HepG2 (cell line): ENCODE measurements around the gene MEG3. TPM values are rescaled to one million over a fixed set of nuclear protein-coding genes. Genes with fewer than 3 reads are reported as not detected.

Source experiments
- ATAC-seq: fragments of 200-7000 bp; cut with Tn5 transposase; 3 replicates; pipeline ENCODE4 v1.9.1; 2020; ENCODE audit warnings: mild to moderate bottlenecking, moderate library complexity
- BruUV-seq: library from RNA; stranded (reverse); fragments of 400-500 nt; replicated peaks from 2 replicates; lab custom pipeline; 2021; lab: Mats Ljungman, UMichigan
- CTCF ChIA-PET: fragments of 300-600 bp; formaldehyde crosslinking; extraction: SDS; loops from one replicate; lab custom pipeline; 2021; ENCODE audit warnings: low total read pairs, inconsistent platforms, low intra/inter-chr PET ratio; lab: Yijun Ruan, JAX
- POLR2A ChIA-PET: fragments of 350-600 bp; sonication (Branson Sonifier 250); formaldehyde crosslinking; loops from one replicate; lab custom pipeline; 2020; ENCODE audit warnings: antibody characterized with exemption, inconsistent platforms; lab: Yijun Ruan, JAX
- DNase-seq: peaks from one replicate; pipeline ENCODE4 v3.0.0-alpha.2; 2015; ENCODE audit warnings: low spot score
- FAIRE-seq: peaks from 3 replicates; lab custom pipeline; 2011; peaks lifted over from hg19 to GRCh38; lab: Jason Lieb, UNC
- H2AFZ ChIP-seq: one replicate; pipeline ENCODE4 v1.6.1; 2011; ENCODE audit warnings: low read length, inconsistent platforms
- H3K27ac ChIP-seq: fragments of 300-600 bp; 3 replicates; pipeline ENCODE4 v1.8.0; 2011; ENCODE audit warnings: mixed run types, mild to moderate bottlenecking, mixed read lengths, low read length, inconsistent platforms; ENCODE audit not compliant: insufficient read depth; ENCODE audit errors: extremely low read length
- H3K27me3 ChIP-seq, 2 experiments: fragments of 200-600 bp in 1 of 2; 2 replicates in 1 of 2; 3 replicates in 1 of 2; pipeline versions ENCODE4 v1.6.0 to v1.8.0; 2011; ENCODE audit warnings: low read length in 2 of 2, mild to moderate bottlenecking in 2 of 2, moderate library complexity in 2 of 2, inconsistent platforms in 1 of 2; ENCODE audit not compliant: insufficient read depth in 2 of 2, control insufficient read depth in 1 of 2
- H3K36me3 ChIP-seq, 2 experiments: fragments of 200-600 bp in 1 of 2; replicated peaks in 1 of 2; 2 replicates in 1 of 2; 3 replicates in 1 of 2; pipeline versions ENCODE4 v1.5.1 to v1.8.0; 2011; ENCODE audit warnings: low read length in 2 of 2, inconsistent platforms in 1 of 2; ENCODE audit not compliant: insufficient read depth in 2 of 2, control insufficient read depth in 1 of 2
- H3K4me1 ChIP-seq: 2 replicates; pipeline ENCODE4 v1.5.1; 2012; ENCODE audit warnings: low read length, inconsistent platforms; ENCODE audit not compliant: insufficient read depth
- H3K4me2 ChIP-seq: 2 replicates; pipeline ENCODE4 v1.6.0; 2011; ENCODE audit warnings: low read depth, low read length, inconsistent platforms
- H3K4me3 ChIP-seq, 3 experiments: fragments of 200-600 bp in 1 of 3; sonication (generic), shearing (Covaris generic) in 1 of 3; replicated peaks in 1 of 3; 2 replicates each; pipeline ENCODE4 v1.5.1; 2011 to 2016; ENCODE audit warnings: low read length in 3 of 3, inconsistent platforms in 2 of 3, low read depth in 2 of 3, mild to moderate bottlenecking in 2 of 3, control low read depth in 1 of 3, mixed read lengths in 1 of 3; ENCODE audit not compliant: insufficient read depth in 1 of 3
- H3K79me2 ChIP-seq: one replicate; pipeline ENCODE4 v1.6.1; 2011; ENCODE audit warnings: low read length, inconsistent platforms; ENCODE audit not compliant: insufficient read depth
- H3K9ac ChIP-seq: 2 replicates; pipeline ENCODE4 v1.6.0; 2011; ENCODE audit warnings: mild to moderate bottlenecking, low read depth, low read length, inconsistent platforms; ENCODE audit not compliant: insufficient read depth
- H3K9me3 ChIP-seq: 2 replicates; pipeline ENCODE4 v1.5.1; 2012; ENCODE audit warnings: mild to moderate bottlenecking, low read length
- H4K20me1 ChIP-seq: 2 replicates; pipeline ENCODE4 v1.6.0; 2011; ENCODE audit warnings: inconsistent platforms, mild to moderate bottlenecking, low read length, moderate library complexity; ENCODE audit not compliant: insufficient read depth
- ARNT ChIP-seq: fragments of 450-650 bp; IDR thresholded peaks from 2 replicates; pipeline ENCODE4 v1.6.1; 2017
- ATAD3A ChIP-seq: sonication (generic); formaldehyde crosslinking; IDR thresholded peaks from 2 replicates; pipeline ENCODE4 v1.4.0; 2020; ENCODE audit warnings: missing genetic modification reagents
- CCAR2 ChIP-seq: fragments of 200-400 bp; formaldehyde crosslinking; optimal IDR thresholded peaks from 2 replicates; pipeline ENCODE3; 2018; ENCODE audit warnings: low read depth, mild to moderate bottlenecking, low read length, moderate library complexity
- DDIT3 ChIP-seq: sonication (generic); formaldehyde crosslinking; IDR thresholded peaks from 2 replicates; pipeline ENCODE4 v1.4.0; 2020; ENCODE audit warnings: mild to moderate bottlenecking, missing genetic modification reagents
- GATA4 ChIP-seq: sonication (generic); IDR thresholded peaks from 2 replicates; pipeline ENCODE4 v1.6.1; 2016; ENCODE audit warnings: antibody characterized with exemption, low read depth, borderline replicate concordance
- HOXD1 ChIP-seq: sonication (generic); formaldehyde crosslinking; IDR thresholded peaks from 2 replicates; pipeline ENCODE4 v1.5.0; 2020; ENCODE audit warnings: missing genetic modification reagents
- IKZF1 ChIP-seq: fragments of 450-650 bp; IDR thresholded peaks from 2 replicates; pipeline ENCODE4 v1.7.1; 2016
- MTF2 ChIP-seq: sonication (generic); formaldehyde crosslinking; IDR thresholded peaks from 2 replicates; pipeline ENCODE4 v1.5.0; 2020; ENCODE audit warnings: missing genetic modification reagents, borderline replicate concordance
- RFXANK ChIP-seq: IDR thresholded peaks from 2 replicates; pipeline ENCODE4 v1.6.1; 2016
- ZNF431 ChIP-seq: sonication (generic); formaldehyde crosslinking; IDR thresholded peaks from 2 replicates; pipeline ENCODE4 v1.9.0; 2022; ENCODE audit warnings: missing genetic modification reagents, low read depth, mild to moderate bottlenecking, borderline replicate concordance
- ZNF652 ChIP-seq: IDR thresholded peaks from 2 replicates; pipeline ENCODE4 v1.6.1; 2016; ENCODE audit warnings: low read depth, borderline replicate concordance
- ZNF724P ChIP-seq: sonication (generic); formaldehyde crosslinking; IDR thresholded peaks from 2 replicates; pipeline ENCODE4 v1.8.0; 2022; ENCODE audit warnings: missing genetic modification reagents, borderline replicate concordance
- WGBS: methylation state at CpG from one replicate; pipeline ENCODE4 v1.1.6; 2017; ENCODE audit warnings: low lambda C conversion rate; 5-methylcytosine and 5-hydroxymethylcytosine counted together
- in situ Hi-C: cut with HindIII; loops from 2 replicates; pipeline ENCODE4 v1.10.0; 2017; ENCODE audit warnings: low pct_unique_long_range_greater_than_20kb; ENCODE audit not compliant: extremely low pct_ligation_motif_present
- intact Hi-C: fragments of 100-400 bp; cut with micrococcal nuclease; formaldehyde crosslinking; loops from one replicate; pipeline ENCODE4 v1.10.0; 2022; ENCODE audit not compliant: unreplicated experiment
- polyA plus RNA-seq, 8 experiments: library from polyadenylated mRNA; depleted of rRNA in 3 of 8; stranded (reverse) in 7 of 8; unstranded in 1 of 8; fragments of >200 nt; fragmentation: Illumina TruSeq in 4 of 8; extraction: Trizol in 4 of 8; gene quantifications; 2 replicates each; pipeline versions ENCODE4 v1.2.1 to v1.2.3, GENCODE V29; 2011 to 2016; ENCODE audit warnings: low read depth in 4 of 8, missing spikeins in 1 of 8, mixed read lengths in 1 of 8; ENCODE audit not compliant: insufficient read depth in 1 of 8
- total RNA-seq, 5 experiments: library from RNA; depleted of rRNA; stranded (reverse); fragments of >200 nt; fragmentation: Illumina TruSeq; extraction: Trizol; gene quantifications; 2 replicates each; pipeline ENCODE4 v1.2.3, GENCODE V29; 2016; ENCODE audit warnings: low read depth in 1 of 5
- TF ChIP-seq, protein P1 (sequence below): sonication (generic); formaldehyde crosslinking; IDR thresholded peaks from 2 replicates; pipeline ENCODE4 v1.5.1; 2020; ENCODE audit warnings: mild to moderate bottlenecking, missing genetic modification reagents, borderline replicate concordance
- TF ChIP-seq, protein P2 (sequence below): sonication (generic); formaldehyde crosslinking; IDR thresholded peaks from 2 replicates; pipeline ENCODE4 v1.8.1; 2022; ENCODE audit warnings: low read depth, mild to moderate bottlenecking, missing genetic modification reagents

Gene MEG3
- total and polyA plus RNA-seq, 2 of the 13 experiments (the other 11 are each of a cell fraction or from before 2014, with no cell fraction given): 0.17 TPM; not detected in 1

GRCh38 chr14:100839315-100839585, 13.3 kb downstream of the MEG3 start:
- ATAC-seq (no peak), FAIRE-seq (no peak), DNase-seq (no peak)
- no TSS peak for BruUV-seq
- WGBS: 94% methylated on average over 4 of the region's 4 CpGs
- H2AFZ ChIP-seq: no peak overlapping the region
- H3K4me3 ChIP-seq: no peak overlapping the region
- H4K20me1 ChIP-seq: no peaks in the 10 kb centered on the region
- H3K27ac ChIP-seq: no peak overlapping the region
- POLR2A ChIA-PET: interaction anchor here (2.6 kb wide), 1 partner anchor 22 kb away, joined by 12 read pairs; no protein-coding TSS in a partner anchor
- H3K27me3 ChIP-seq: no peaks in the 10 kb centered on the region
- H3K9ac ChIP-seq: no peak overlapping the region
- intact Hi-C loops (no loop called here), in situ Hi-C loops (no loop called here)
- CTCF ChIA-PET: no interaction called here
- H3K4me1 ChIP-seq: peaks cover 73% of the 10 kb centered on the region
- H3K79me2 ChIP-seq: no peaks in the 10 kb centered on the region
- no peaks in the 10 kb centered on the region for H3K9me3 ChIP-seq
- no peaks in the 10 kb centered on the region for H3K36me3 ChIP-seq
- H3K4me2 ChIP-seq: no peak overlapping the region
- TF ChIP-seq CCAR2 (no peak), RFXANK (CRISPR knock-in tag) (no peak), DDIT3 (no peak), ATAD3A (CRISPR knock-in tag) (no peak), ZNF724P (CRISPR knock-in tag) (no peak), ARNT (no peak), GATA4 (no peak), ZNF431 (CRISPR knock-in tag) (no peak), IKZF1 (no peak), ZNF652 (CRISPR knock-in tag) (no peak), MTF2 (CRISPR knock-in tag) (no peak), HOXD1 (no peak)
- TF ChIP-seq, protein P1, sequence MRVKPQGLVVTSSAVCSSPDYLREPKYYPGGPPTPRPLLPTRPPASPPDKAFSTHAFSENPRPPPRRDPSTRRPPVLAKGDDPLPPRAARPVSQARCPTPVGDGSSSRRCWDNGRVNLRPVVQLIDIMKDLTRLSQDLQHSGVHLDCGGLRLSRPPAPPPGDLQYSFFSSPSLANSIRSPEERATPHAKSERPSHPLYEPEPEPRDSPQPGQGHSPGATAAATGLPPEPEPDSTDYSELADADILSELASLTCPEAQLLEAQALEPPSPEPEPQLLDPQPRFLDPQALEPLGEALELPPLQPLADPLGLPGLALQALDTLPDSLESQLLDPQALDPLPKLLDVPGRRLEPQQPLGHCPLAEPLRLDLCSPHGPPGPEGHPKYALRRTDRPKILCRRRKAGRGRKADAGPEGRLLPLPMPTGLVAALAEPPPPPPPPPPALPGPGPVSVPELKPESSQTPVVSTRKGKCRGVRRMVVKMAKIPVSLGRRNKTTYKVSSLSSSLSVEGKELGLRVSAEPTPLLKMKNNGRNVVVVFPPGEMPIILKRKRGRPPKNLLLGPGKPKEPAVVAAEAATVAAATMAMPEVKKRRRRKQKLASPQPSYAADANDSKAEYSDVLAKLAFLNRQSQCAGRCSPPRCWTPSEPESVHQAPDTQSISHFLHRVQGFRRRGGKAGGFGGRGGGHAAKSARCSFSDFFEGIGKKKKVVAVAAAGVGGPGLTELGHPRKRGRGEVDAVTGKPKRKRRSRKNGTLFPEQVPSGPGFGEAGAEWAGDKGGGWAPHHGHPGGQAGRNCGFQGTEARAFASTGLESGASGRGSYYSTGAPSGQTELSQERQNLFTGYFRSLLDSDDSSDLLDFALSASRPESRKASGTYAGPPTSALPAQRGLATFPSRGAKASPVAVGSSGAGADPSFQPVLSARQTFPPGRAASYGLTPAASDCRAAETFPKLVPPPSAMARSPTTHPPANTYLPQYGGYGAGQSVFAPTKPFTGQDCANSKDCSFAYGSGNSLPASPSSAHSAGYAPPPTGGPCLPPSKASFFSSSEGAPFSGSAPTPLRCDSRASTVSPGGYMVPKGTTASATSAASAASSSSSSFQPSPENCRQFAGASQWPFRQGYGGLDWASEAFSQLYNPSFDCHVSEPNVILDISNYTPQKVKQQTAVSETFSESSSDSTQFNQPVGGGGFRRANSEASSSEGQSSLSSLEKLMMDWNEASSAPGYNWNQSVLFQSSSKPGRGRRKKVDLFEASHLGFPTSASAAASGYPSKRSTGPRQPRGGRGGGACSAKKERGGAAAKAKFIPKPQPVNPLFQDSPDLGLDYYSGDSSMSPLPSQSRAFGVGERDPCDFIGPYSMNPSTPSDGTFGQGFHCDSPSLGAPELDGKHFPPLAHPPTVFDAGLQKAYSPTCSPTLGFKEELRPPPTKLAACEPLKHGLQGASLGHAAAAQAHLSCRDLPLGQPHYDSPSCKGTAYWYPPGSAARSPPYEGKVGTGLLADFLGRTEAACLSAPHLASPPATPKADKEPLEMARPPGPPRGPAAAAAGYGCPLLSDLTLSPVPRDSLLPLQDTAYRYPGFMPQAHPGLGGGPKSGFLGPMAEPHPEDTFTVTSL (CRISPR knock-in tag): no peak
- TF ChIP-seq, protein P2, sequence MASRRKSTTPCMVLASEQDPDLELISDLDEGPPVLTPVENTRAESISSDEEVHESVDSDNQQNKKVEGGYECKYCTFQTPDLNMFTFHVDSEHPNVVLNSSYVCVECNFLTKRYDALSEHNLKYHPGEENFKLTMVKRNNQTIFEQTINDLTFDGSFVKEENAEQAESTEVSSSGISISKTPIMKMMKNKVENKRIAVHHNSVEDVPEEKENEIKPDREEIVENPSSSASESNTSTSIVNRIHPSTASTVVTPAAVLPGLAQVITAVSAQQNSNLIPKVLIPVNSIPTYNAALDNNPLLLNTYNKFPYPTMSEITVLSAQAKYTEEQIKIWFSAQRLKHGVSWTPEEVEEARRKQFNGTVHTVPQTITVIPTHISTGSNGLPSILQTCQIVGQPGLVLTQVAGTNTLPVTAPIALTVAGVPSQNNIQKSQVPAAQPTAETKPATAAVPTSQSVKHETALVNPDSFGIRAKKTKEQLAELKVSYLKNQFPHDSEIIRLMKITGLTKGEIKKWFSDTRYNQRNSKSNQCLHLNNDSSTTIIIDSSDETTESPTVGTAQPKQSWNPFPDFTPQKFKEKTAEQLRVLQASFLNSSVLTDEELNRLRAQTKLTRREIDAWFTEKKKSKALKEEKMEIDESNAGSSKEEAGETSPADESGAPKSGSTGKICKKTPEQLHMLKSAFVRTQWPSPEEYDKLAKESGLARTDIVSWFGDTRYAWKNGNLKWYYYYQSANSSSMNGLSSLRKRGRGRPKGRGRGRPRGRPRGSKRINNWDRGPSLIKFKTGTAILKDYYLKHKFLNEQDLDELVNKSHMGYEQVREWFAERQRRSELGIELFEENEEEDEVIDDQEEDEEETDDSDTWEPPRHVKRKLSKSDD (CRISPR knock-in tag): no peak
